Hepatocyte (in vitro differentiated cells): Measurements from ENCODE around the gene GRM4.

Experiments
- EZH2phosphoT487 ChIP-seq: fragments of 200-600 bp; sonication (generic); IDR thresholded peaks from one replicate; pipeline ENCODE4 v1.6.1; 2018; ENCODE audit warnings: antibody characterized with exemption, mild to moderate bottlenecking, low read depth, moderate library complexity; ENCODE audit not compliant: unreplicated experiment, severe bottlenecking
- TF ChIP-seq, protein P1 (sequence below): fragments of 200-600 bp; sonication (generic); IDR thresholded peaks from 2 replicates; pipeline ENCODE4 v1.5.1; 2016; ENCODE audit warnings: antibody characterized with exemption, mild to moderate bottlenecking; ENCODE audit not compliant: poor library complexity

DNA sequence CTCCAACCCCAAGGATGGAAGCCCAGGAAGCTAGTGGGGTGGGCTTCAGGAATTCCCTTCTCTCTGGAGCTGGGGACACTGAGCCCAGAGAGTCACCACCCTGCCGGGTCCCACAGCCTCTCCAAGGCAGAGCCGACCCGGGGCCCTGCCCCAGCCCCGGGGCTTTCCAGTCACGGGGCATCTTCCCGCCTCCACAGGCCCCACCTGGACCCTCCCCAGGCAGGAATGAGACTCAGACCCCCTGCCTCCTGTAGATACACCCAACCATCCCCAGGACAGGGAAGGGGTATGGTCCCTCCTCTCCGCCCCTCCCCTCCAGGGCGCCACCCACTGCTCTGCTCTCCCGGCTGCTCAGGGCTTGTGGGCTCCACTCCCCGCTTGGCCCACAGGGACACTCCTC is 53.3 kb downstream of the GRM4 start:
- TF ChIP-seq, protein P1, sequence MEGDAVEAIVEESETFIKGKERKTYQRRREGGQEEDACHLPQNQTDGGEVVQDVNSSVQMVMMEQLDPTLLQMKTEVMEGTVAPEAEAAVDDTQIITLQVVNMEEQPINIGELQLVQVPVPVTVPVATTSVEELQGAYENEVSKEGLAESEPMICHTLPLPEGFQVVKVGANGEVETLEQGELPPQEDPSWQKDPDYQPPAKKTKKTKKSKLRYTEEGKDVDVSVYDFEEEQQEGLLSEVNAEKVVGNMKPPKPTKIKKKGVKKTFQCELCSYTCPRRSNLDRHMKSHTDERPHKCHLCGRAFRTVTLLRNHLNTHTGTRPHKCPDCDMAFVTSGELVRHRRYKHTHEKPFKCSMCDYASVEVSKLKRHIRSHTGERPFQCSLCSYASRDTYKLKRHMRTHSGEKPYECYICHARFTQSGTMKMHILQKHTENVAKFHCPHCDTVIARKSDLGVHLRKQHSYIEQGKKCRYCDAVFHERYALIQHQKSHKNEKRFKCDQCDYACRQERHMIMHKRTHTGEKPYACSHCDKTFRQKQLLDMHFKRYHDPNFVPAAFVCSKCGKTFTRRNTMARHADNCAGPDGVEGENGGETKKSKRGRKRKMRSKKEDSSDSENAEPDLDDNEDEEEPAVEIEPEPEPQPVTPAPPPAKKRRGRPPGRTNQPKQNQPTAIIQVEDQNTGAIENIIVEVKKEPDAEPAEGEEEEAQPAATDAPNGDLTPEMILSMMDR = no peak
- no peak for TF ChIP-seq EZH2phosphoT487
